Cardiac fibroblast (primary cell): ENCODE data around the gene SLC9A1.

ENCODE experiments used
- DNase-seq, 2 donors: peaks; one replicate each; pipeline versions ENCODE4 v3.0.0 to v3.0.0-alpha.2; 2010; ENCODE audit warnings: low read depth in 2 of 2
- H3K4me3 ChIP-seq, 2 donors: replicated peaks in 1 of 2; 1 replicate in 1 of 2; 2 replicates in 1 of 2; pipeline ENCODE4 v1.5.1; 2011; ENCODE audit warnings: low read depth in 2 of 2, low read length in 2 of 2, mild to moderate bottlenecking in 2 of 2, moderate library complexity in 1 of 2
- TF ChIP-seq, protein P1 (sequence below): IDR thresholded peaks from one replicate; pipeline ENCODE4 v1.5.1; 2011; ENCODE audit warnings: low read depth, mild to moderate bottlenecking, low read length, inconsistent platforms

Gene SLC9A1

GRCh38 chr1:27162090-27162489 lies 7.2 kb upstream of the SLC9A1 start:
- DNase-seq: no peak
- no peak overlapping the region for H3K4me3 ChIP-seq
- TF ChIP-seq, protein P1, sequence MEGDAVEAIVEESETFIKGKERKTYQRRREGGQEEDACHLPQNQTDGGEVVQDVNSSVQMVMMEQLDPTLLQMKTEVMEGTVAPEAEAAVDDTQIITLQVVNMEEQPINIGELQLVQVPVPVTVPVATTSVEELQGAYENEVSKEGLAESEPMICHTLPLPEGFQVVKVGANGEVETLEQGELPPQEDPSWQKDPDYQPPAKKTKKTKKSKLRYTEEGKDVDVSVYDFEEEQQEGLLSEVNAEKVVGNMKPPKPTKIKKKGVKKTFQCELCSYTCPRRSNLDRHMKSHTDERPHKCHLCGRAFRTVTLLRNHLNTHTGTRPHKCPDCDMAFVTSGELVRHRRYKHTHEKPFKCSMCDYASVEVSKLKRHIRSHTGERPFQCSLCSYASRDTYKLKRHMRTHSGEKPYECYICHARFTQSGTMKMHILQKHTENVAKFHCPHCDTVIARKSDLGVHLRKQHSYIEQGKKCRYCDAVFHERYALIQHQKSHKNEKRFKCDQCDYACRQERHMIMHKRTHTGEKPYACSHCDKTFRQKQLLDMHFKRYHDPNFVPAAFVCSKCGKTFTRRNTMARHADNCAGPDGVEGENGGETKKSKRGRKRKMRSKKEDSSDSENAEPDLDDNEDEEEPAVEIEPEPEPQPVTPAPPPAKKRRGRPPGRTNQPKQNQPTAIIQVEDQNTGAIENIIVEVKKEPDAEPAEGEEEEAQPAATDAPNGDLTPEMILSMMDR: no peak

- H3K4me3 ChIP-seq: no peak overlapping the region
- TF ChIP-seq, protein P1: no peak
- peak in 1 of 2 donors; percentile 8 for DNase-seq
Observed at GRCh38 chr1:27161594-27161993, 6.7 kb upstream of the SLC9A1 start.

GRCh38 chr1:27157194-27157593 lies 2.3 kb upstream of the SLC9A1 start:
- TF ChIP-seq, protein P1: no peak
- H3K4me3 ChIP-seq: no peak overlapping the region
- no peak for DNase-seq

GRCh38 chr1:27154469-27154990 lies 395 bp downstream of the SLC9A1 start:
- no peak for DNase-seq
- TF ChIP-seq, protein P1: no peak
- peak overlapping the region; percentile 64 to 70 for H3K4me3 ChIP-seq

- H3K4me3 ChIP-seq: peak overlapping the region; percentile 64 to 70
- DNase-seq: no peak
- TF ChIP-seq, protein P1: no peak
Observed at GRCh38 chr1:27153927-27154358, 982 bp downstream of the SLC9A1 start.

DNA sequence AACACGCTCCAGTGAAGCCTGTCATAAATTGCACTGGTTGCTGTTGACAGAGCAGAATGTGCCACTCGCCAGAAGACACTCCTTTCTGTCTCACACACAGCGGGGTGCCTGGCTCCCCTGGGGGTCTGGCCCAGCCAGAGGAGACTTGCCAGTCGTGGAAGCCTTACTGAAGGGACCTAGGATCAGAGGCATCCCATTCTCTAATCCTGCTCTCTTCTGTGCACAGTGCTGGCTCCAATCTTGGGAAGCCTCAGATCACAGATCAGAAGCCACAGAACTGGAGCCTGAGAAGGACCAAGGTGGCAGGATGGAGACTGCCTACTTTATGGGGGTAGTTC lies 1.4 kb downstream of the SLC9A1 start:
- no peak for DNase-seq
- H3K4me3 ChIP-seq: peak overlapping the region; percentile 13 to 70
- TF ChIP-seq, protein P1: no peak
